ENCODE measurements around the gene GRIN1. TPM values are rescaled to one million over a fixed set of nuclear protein-coding genes. Genes with fewer than 3 reads are reported as not detected.

The GRIN1 gene
- total and polyA plus RNA-seq, 2 of the 13 experiments (the other 11 are each of a cell fraction or from before 2014, with no cell fraction given) = 0.13 TPM; not detected in 1

- TF ChIP-seq TOE1 (CRISPR knock-in tag; IDR thresholded peaks at IDR 0.05) = no peak
- no peak for TF ChIP-seq KDM3A (CRISPR knock-in tag; IDR thresholded peaks at IDR 0.05; ENCODE audit: low read depth)
- no peak for TF ChIP-seq HDAC2 (CRISPR knock-in tag; IDR thresholded peaks at IDR 0.05)
- no peak for TF ChIP-seq ZNF282 (IDR thresholded peaks at IDR 0.05; ENCODE audit: partially characterized antibody)
- TF ChIP-seq ZNF431 (CRISPR knock-in tag; IDR thresholded peaks at IDR 0.05; ENCODE audit: borderline replicate concordance, low read depth) = no peak
- no peak for TF ChIP-seq KDM5B (CRISPR knock-in tag; IDR thresholded peaks at IDR 0.05; ENCODE audit: borderline replicate concordance)
- TF ChIP-seq MTERF4 (CRISPR knock-in tag; IDR thresholded peaks at IDR 0.05) = no peak
- TF ChIP-seq, protein P1, sequence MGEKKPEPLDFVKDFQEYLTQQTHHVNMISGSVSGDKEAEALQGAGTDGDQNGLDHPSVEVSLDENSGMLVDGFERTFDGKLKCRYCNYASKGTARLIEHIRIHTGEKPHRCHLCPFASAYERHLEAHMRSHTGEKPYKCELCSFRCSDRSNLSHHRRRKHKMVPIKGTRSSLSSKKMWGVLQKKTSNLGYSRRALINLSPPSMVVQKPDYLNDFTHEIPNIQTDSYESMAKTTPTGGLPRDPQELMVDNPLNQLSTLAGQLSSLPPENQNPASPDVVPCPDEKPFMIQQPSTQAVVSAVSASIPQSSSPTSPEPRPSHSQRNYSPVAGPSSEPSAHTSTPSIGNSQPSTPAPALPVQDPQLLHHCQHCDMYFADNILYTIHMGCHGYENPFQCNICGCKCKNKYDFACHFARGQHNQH (CRISPR knock-in tag; IDR thresholded peaks at IDR 0.05) = no peak
- TF ChIP-seq, protein P2, sequence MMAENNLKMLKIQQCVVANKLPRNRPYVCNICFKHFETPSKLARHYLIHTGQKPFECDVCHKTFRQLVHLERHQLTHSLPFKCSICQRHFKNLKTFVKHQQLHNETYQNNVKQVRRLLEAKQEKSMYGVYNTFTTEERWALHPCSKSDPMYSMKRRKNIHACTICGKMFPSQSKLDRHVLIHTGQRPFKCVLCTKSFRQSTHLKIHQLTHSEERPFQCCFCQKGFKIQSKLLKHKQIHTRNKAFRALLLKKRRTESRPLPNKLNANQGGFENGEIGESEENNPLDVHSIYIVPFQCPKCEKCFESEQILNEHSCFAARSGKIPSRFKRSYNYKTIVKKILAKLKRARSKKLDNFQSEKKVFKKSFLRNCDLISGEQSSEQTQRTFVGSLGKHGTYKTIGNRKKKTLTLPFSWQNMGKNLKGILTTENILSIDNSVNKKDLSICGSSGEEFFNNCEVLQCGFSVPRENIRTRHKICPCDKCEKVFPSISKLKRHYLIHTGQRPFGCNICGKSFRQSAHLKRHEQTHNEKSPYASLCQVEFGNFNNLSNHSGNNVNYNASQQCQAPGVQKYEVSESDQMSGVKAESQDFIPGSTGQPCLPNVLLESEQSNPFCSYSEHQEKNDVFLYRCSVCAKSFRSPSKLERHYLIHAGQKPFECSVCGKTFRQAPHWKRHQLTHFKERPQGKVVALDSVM (CRISPR knock-in tag; IDR thresholded peaks at IDR 0.05) = no peak
- TF ChIP-seq, protein P3, sequence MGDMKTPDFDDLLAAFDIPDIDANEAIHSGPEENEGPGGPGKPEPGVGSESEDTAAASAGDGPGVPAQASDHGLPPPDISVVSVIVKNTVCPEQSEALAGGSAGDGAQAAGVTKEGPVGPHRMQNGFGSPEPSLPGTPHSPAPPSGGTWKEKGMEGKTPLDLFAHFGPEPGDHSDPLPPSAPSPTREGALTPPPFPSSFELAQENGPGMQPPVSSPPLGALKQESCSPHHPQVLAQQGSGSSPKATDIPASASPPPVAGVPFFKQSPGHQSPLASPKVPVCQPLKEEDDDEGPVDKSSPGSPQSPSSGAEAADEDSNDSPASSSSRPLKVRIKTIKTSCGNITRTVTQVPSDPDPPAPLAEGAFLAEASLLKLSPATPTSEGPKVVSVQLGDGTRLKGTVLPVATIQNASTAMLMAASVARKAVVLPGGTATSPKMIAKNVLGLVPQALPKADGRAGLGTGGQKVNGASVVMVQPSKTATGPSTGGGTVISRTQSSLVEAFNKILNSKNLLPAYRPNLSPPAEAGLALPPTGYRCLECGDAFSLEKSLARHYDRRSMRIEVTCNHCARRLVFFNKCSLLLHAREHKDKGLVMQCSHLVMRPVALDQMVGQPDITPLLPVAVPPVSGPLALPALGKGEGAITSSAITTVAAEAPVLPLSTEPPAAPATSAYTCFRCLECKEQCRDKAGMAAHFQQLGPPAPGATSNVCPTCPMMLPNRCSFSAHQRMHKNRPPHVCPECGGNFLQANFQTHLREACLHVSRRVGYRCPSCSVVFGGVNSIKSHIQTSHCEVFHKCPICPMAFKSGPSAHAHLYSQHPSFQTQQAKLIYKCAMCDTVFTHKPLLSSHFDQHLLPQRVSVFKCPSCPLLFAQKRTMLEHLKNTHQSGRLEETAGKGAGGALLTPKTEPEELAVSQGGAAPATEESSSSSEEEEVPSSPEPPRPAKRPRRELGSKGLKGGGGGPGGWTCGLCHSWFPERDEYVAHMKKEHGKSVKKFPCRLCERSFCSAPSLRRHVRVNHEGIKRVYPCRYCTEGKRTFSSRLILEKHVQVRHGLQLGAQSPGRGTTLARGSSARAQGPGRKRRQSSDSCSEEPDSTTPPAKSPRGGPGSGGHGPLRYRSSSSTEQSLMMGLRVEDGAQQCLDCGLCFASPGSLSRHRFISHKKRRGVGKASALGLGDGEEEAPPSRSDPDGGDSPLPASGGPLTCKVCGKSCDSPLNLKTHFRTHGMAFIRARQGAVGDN (CRISPR knock-in tag; IDR thresholded peaks at IDR 0.05) = peak; percentile 36; the same call in 1 of the 2 replicates
- TF ChIP-seq MXI1 (IDR thresholded peaks at IDR 0.05; ENCODE audit: borderline replicate concordance, low read depth, low read length) = no peak
- 0 out of 2 replicates have a peak, but pooled peaks have one; percentile 38 for TF ChIP-seq ZNF709 (CRISPR knock-in tag; IDR thresholded peaks at IDR 0.05)
- TF ChIP-seq, protein P4, sequence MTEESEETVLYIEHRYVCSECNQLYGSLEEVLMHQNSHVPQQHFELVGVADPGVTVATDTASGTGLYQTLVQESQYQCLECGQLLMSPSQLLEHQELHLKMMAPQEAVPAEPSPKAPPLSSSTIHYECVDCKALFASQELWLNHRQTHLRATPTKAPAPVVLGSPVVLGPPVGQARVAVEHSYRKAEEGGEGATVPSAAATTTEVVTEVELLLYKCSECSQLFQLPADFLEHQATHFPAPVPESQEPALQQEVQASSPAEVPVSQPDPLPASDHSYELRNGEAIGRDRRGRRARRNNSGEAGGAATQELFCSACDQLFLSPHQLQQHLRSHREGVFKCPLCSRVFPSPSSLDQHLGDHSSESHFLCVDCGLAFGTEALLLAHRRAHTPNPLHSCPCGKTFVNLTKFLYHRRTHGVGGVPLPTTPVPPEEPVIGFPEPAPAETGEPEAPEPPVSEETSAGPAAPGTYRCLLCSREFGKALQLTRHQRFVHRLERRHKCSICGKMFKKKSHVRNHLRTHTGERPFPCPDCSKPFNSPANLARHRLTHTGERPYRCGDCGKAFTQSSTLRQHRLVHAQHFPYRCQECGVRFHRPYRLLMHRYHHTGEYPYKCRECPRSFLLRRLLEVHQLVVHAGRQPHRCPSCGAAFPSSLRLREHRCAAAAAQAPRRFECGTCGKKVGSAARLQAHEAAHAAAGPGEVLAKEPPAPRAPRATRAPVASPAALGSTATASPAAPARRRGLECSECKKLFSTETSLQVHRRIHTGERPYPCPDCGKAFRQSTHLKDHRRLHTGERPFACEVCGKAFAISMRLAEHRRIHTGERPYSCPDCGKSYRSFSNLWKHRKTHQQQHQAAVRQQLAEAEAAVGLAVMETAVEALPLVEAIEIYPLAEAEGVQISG (CRISPR knock-in tag; IDR thresholded peaks at IDR 0.05) = peak; percentile 24; the same call in 1 of the 2 replicates
- TF ChIP-seq TBX2 (CRISPR knock-in tag; IDR thresholded peaks at IDR 0.05; ENCODE audit: borderline replicate concordance) = no peak
- no peak for TF ChIP-seq SP2 (CRISPR knock-in tag; IDR thresholded peaks at IDR 0.05)
- no peak for TF ChIP-seq RFX3 (CRISPR knock-in tag; IDR thresholded peaks at IDR 0.05)
- no peak for TF ChIP-seq NCOA1 (CRISPR knock-in tag; IDR thresholded peaks at IDR 0.05)
- no peak for TF ChIP-seq ZNF230 (CRISPR knock-in tag; IDR thresholded peaks at IDR 0.05)
- TF ChIP-seq REXO4 (CRISPR knock-in tag; IDR thresholded peaks at IDR 0.05; ENCODE audit: borderline replicate concordance) = no peak
- no peak for TF ChIP-seq ZNF180 (CRISPR knock-in tag; IDR thresholded peaks at IDR 0.05; ENCODE audit: borderline replicate concordance, low read depth)
Measured at GRCh38 chr9:137198902-137199283, 59.9 kb downstream of the GRIN1 start (continued).

Measured in HepG2 (cell line).